Measurements from ENCODE around the gene CNPY1. TPM values are rescaled to one million over a fixed set of nuclear protein-coding genes. Genes with fewer than 3 reads are reported as not detected.
A peak's percentile ranks its signal among the peaks of the same experiment; 100 is the strongest.

The CNPY1 gene
- total RNA-seq, 1 donor, result not detected

DNA sequence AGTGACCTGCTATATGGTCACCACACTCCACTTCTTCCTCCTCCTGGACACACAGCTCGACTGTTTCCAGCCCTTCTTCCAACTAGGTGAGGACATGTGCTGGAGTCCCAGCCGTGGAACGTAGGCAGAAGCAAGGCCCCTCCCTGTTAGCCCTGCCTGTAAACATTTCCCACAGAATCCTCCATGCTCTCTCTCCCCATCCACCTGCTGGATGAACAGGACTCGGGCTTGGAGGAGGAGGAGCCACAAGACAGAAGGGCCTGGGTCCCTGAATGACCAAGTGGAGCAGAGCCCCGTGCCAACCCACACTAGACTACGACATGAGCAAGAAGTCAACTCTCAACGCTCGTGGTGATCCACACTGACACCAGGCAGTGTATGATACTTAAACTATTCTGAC is 9.9 kb downstream of the CNPY1 start:
- H3K4me3 ChIP-seq (ENCODE audit: low read length), result no peak overlapping the region
- no peaks in the 10 kb centered on the region for H3K9me3 ChIP-seq (ENCODE audit: low read depth, low read length)
- H3K27me3 ChIP-seq (ENCODE audit: insufficient read depth, low read length), result peaks cover 52% of the 10 kb centered on the region
- H3K4me1 ChIP-seq (ENCODE audit: insufficient read depth, low read length), result peaks cover 13% of the 10 kb centered on the region

DNA sequence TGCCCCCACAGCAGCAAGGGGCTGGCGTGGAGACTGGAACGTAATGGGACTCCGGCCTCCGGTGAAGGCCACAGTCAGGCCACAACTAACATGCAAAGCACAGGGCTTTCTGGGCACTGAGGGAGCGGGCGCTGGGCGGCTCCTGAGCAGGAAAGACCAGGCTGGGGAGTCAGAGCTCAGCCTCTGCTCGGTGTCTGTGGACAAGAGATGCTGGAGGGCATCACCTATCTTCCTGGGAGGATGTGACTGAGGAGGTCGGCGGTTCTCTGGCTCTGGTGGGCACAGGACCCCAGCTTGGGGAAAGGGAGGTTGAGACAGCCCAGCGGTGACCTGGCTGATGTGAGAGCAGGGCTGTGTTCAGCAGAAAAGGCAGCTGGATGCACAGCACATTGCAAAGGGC is 11.7 kb downstream of the CNPY1 start:
- Histone ChIP-seq H3K4me3 (ENCODE audit: low read length) (no peak overlapping the region), H3K27me3 (ENCODE audit: insufficient read depth, low read length) (peaks cover 67% of the 10 kb centered on the region), H3K9me3 (ENCODE audit: low read depth, low read length) (no peaks in the 10 kb centered on the region), H3K4me1 (ENCODE audit: insufficient read depth, low read length) (peaks cover 13% of the 10 kb centered on the region)

DNA sequence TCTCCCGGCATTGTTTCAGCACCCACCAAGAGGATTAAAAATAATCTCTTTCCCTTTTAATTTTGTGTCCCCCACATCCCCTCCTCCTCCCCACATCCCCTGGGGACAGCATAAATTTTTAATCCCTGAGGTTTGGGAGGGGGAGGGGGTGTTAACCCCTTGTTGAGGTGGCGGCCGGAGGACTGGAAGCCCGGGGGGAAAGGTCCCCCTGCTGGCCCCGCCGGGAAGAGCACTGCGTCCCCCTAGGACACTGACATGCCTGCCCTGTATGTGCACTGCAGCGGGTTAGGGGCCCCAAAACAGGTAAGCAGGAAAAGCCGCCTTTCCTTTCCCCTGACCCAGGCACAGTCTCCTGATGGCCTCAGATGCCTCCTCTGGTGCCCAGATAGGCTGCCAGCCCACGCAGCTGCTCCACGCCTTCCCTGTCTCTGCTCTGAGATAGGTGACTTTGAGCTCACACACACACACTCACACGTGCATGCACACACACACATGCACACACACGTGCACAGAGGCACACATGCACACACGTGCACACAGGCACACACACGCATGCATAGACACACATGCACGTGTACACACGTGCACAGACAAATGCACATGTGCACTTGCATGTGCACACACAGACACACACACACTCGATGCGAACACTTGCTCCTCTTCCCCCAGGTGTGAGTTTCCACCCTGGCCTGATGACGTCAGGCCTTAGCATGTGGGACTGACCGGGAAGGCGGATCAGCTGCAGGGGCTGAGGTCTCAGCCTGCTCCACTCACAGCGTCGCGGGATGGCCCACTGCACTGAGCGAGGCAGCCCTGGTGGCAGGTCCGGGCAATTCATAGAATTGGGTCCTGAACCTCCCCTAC is 12.3 kb downstream of the CNPY1 start:
- Histone ChIP-seq H3K27me3 (ENCODE audit: insufficient read depth, low read length) (peaks cover 67% of the 10 kb centered on the region), H3K4me3 (ENCODE audit: low read length) (no peak overlapping the region), H3K4me1 (ENCODE audit: insufficient read depth, low read length) (peaks cover 13% of the 10 kb centered on the region), H3K9me3 (ENCODE audit: low read depth, low read length) (no peaks in the 10 kb centered on the region)

DNA sequence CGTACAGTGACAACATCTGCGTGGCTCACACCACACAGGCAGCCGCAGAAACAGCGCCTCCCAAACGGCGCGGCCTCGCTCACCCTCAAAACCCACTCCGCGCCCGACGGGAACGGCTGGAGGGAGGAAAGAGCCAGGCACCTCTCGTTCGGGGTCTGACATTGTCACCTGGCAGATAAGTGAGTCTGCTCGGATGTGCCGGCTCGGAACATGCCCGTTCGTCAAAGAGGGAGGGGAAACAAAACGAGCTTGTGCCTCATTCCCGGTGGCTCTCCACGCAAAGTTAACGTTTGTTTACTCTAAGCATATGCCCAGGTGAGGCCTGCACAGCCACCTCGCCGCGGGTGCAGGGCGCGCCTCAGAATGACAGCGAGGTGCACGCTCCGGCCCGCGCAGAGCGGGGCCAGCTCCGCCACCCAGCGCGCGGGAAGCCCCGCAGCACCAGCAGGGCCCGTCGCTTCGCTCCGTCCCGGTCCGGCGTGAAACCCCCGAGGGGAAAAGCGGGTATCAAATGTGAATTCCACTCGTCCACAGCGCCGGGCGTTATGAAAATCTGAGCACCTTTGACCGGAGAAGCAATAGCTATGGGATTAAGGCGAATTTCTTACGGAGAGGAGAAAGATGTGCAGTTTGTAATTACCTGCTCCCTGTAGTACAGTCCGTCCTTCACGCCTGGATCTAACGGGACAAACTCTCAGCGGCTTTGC is 13.1 kb downstream of the CNPY1 start:
- no peaks in the 10 kb centered on the region for H3K9me3 ChIP-seq (ENCODE audit: low read depth, low read length)
- H3K4me1 ChIP-seq (ENCODE audit: insufficient read depth, low read length), result peaks cover 13% of the 10 kb centered on the region
- H3K4me3 ChIP-seq (ENCODE audit: low read length), result peak overlapping the region; percentile 10
- peaks cover 67% of the 10 kb centered on the region for H3K27me3 ChIP-seq (ENCODE audit: insufficient read depth, low read length)

DNA sequence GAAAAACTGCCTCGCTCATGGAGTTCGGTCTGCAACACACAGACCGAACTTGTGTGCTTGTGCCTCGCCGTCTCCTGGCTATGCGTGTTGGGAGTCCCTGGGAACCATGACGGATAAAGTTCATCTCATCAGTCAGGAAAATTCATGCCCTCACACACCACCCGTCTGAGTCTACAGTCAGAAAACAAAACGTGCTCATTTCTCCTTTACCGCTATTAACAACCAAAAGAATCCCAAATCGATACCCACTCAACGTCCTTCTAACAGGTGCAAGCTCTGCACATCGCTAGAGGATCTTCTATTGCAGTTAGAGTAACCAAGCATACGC is 13.6 kb downstream of the CNPY1 start:
- H3K27me3 ChIP-seq (ENCODE audit: insufficient read depth, low read length), result peaks cover 70% of the 10 kb centered on the region
- no peaks in the 10 kb centered on the region for H3K9me3 ChIP-seq (ENCODE audit: low read depth, low read length)
- peak overlapping the region; percentile 10 for H3K4me3 ChIP-seq (ENCODE audit: low read length)
- H3K4me1 ChIP-seq (ENCODE audit: insufficient read depth, low read length), result peaks cover 13% of the 10 kb centered on the region

DNA sequence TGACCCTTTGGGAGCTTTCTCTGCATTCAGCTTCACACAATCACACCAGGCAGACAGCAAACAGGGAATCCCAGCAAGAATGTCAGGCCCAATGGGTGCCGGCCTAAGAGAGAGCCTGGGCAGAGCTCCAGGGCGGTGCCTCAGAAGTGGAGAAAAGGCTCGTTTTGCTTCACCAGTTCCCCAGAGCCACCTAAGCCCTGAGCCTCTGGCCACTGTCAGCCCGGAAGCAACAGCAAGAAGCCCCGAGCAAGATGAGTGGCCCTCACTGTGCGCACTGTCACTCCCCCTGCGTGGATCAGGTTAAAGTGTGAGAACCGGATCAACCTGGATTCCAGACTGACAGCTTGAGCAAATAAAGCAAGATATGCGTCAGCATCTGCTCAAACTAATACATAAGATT is 14.7 kb downstream of the CNPY1 start:
- Histone ChIP-seq H3K27me3 (ENCODE audit: insufficient read depth, low read length) (peaks cover 69% of the 10 kb centered on the region), H3K4me1 (ENCODE audit: insufficient read depth, low read length) (peaks cover 13% of the 10 kb centered on the region), H3K4me3 (ENCODE audit: low read length) (no peak overlapping the region), H3K9me3 (ENCODE audit: low read depth, low read length) (no peaks in the 10 kb centered on the region)

- Histone ChIP-seq H3K4me1 (ENCODE audit: insufficient read depth, low read length) (peaks cover 13% of the 10 kb centered on the region), H3K9me3 (ENCODE audit: low read depth, low read length) (no peaks in the 10 kb centered on the region), H3K27me3 (ENCODE audit: insufficient read depth, low read length) (peaks cover 64% of the 10 kb centered on the region)
These were observed 15.8 kb downstream of the CNPY1 start for GRCh38 chr7:155530601-155531000.

DNA sequence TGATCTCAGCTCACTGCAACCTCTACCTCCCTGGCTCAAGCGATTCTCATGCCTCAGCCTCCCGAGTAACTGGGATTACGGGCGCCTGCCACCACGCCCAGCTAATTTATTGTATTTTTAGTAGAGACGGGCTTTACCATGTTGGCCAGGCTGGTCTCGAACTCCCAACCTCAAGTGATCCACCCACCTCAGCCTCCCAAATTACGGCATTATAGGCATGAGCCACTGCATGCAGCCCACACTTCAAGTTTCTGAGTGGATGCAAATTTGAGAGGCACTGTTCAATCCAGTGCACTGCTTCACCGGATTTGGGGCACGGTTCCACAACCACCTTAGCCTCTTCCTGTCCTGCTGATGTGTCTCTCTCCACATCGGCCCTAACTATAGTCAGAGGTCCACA is 16.5 kb downstream of the CNPY1 start:
- Histone ChIP-seq H3K4me1 (ENCODE audit: insufficient read depth, low read length) (peaks cover 13% of the 10 kb centered on the region), H3K4me3 (ENCODE audit: low read length) (no peak overlapping the region), H3K27me3 (ENCODE audit: insufficient read depth, low read length) (peaks cover 63% of the 10 kb centered on the region), H3K9me3 (ENCODE audit: low read depth, low read length) (no peaks in the 10 kb centered on the region)

More at GRCh38 chr7:155530601-155531000, 15.8 kb downstream of the CNPY1 start:
- H3K4me3 ChIP-seq (ENCODE audit: low read length), result no peak overlapping the region

DNA sequence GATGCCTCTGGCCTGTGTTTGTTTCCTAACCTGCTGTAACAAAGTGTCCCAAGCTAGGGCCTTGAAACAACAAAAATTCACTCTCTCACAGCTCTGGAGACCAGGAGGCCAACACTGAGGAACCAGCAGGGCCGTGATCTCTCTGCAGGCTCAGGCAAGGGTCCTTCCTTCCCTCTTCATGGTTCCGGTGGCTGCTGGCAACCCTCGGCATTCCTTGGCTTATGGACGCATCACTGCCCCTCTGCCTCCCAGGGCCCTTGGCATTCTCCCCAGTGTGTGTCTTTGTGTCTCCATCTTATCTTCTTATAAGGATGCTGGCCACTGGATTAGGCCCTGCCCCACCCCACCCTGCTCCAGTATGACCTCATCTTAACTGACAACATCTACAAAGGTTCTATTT is 17.0 kb downstream of the CNPY1 start:
- Histone ChIP-seq H3K9me3 (ENCODE audit: low read depth, low read length) (no peaks in the 10 kb centered on the region), H3K27me3 (ENCODE audit: insufficient read depth, low read length) (peaks cover 58% of the 10 kb centered on the region), H3K4me3 (ENCODE audit: low read length) (no peak overlapping the region), H3K4me1 (ENCODE audit: insufficient read depth, low read length) (peaks cover 13% of the 10 kb centered on the region)

- no peaks in the 10 kb centered on the region for H3K9me3 ChIP-seq (ENCODE audit: low read depth, low read length)
- no peak overlapping the region for H3K4me3 ChIP-seq (ENCODE audit: low read length)
- H3K4me1 ChIP-seq (ENCODE audit: insufficient read depth, low read length), result no peaks in the 10 kb centered on the region
- peaks cover 44% of the 10 kb centered on the region for H3K27me3 ChIP-seq (ENCODE audit: insufficient read depth, low read length)
These were observed 18.7 kb downstream of the CNPY1 start for GRCh38 chr7:155527664-155528063.

GRCh38 chr7:155526225-155526624 is 20.1 kb downstream of the CNPY1 start:
- Histone ChIP-seq H3K4me1 (ENCODE audit: insufficient read depth, low read length) (no peaks in the 10 kb centered on the region), H3K4me3 (ENCODE audit: low read length) (no peak overlapping the region), H3K9me3 (ENCODE audit: low read depth, low read length) (no peaks in the 10 kb centered on the region), H3K27me3 (ENCODE audit: insufficient read depth, low read length) (peaks cover 30% of the 10 kb centered on the region)

DNA sequence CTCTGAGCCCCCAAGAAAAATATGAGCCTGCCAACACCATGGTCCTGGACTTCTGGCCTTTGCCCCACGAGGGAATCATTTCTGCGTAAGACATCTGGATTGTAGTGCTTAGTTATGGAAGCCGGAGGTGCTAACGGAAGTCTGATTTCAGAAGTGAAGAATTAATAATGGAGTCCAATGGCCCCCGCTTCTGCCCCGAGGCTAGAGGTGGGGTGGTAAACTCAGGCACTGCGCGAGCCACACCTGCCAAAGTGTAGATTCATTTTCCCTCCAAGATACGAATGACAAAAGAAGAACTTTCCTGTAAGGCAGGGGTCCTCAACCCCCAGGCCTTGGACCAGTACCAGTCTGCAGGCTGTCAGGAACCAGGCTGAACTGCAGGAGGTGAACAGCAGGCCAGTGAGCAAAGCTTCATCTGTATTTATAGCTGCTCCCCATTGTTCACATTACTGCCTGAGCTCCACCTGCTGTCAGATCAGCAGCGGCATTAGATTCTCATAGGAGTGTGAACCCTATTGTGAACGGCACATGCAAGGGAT is 22.3 kb downstream of the CNPY1 start:
- Histone ChIP-seq H3K27me3 (ENCODE audit: insufficient read depth, low read length) (peaks cover 20% of the 10 kb centered on the region), H3K4me3 (ENCODE audit: low read length) (no peak overlapping the region), H3K4me1 (ENCODE audit: insufficient read depth, low read length) (no peaks in the 10 kb centered on the region), H3K9me3 (ENCODE audit: low read depth, low read length) (no peaks in the 10 kb centered on the region)

- Histone ChIP-seq H3K27me3 (ENCODE audit: insufficient read depth, low read length) (peaks cover 23% of the 10 kb centered on the region), H3K9me3 (ENCODE audit: low read depth, low read length) (no peaks in the 10 kb centered on the region), H3K4me1 (ENCODE audit: insufficient read depth, low read length) (no peaks in the 10 kb centered on the region), H3K4me3 (ENCODE audit: low read length) (no peak overlapping the region)
These were observed 23.1 kb downstream of the CNPY1 start for GRCh38 chr7:155523168-155523675.

- Histone ChIP-seq H3K4me3 (ENCODE audit: low read length) (no peak overlapping the region), H3K27me3 (ENCODE audit: insufficient read depth, low read length) (peaks cover 18% of the 10 kb centered on the region), H3K9me3 (ENCODE audit: low read depth, low read length) (no peaks in the 10 kb centered on the region), H3K4me1 (ENCODE audit: insufficient read depth, low read length) (no peaks in the 10 kb centered on the region)
These were observed 24.5 kb downstream of the CNPY1 start for GRCh38 chr7:155521743-155522398.

All from mononuclear cell (primary cell).